Putamen (tissue), 1 donor: ENCODE data around the gene BRINP2.

Experiments used
- DNase-seq: peaks from one replicate; pipeline ENCODE4 v3.0.0-alpha.2; 2016; ENCODE audit warnings: low spot score

Gene BRINP2

DNA sequence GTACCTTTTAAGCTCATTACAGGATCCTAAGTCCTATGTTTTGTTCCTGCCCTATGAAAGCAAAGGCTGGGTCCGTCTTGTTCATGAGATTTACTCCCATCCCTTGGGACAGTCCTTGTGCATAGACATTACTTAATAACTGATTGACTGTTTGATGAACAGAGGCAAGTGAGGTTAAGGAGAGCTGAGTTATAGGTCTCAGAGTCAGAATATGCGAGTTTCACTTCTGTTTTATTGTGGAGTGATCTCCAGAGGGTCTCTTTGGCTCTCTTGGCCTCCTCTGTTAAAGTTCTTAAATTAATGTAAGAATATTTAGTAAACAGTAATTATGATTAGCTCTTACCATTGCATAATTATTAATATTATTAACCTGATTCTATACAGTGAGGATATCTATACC lies 52.6 kb downstream of the BRINP2 start:
- no peak for DNase-seq

DNA sequence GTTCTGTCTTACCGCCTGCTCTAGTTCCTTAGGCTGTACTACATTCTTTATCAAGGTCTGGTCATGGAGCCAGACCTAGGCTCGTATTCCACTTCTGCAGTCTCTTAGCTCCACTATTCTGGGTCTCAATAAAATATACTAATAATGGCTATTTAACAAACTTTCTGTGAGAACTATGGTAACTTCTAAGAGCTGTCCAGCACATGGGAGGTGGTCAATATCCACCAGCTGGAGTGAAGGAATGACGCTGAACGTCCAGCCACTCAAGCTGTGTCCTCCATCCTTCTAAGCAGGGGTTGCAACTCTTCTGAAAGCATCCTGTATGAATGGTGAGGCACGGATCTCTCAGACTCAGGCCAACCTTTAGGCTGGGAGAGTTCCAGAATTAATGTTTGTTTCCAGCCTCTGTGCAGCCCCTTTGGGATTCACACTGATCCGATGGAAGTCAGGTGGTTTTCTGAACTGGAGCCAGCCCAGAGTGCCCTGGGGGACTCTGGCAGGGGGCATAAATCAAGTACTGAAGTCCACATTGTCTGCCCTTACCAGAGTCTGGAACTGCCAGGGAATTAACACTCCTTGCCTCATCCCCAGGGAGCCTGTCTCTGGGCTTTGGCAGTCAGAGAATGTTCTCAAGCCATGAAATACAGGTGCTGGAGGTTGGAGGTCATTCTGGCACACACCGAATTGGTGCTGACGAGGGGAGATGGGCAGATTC lies 57.4 kb downstream of the BRINP2 start:
- DNase-seq, result no peak

DNA sequence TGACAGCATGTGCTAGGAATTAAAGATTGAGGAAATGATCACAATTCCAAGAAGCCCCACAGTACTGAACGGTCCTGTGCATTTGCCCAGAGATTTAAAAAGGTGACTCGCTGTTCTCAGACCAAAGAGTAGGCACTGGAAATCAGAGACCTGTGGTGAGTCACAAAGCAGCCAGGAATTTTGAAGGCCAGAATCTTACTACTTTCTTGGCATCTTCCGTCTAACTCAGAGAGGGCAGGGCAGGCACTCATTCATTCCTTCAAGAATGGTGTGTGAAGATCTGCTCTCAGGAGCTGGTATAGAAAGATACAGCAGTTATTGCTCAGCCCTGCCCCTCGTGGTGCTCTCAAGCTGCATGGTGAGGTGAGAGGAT lies 57.9 kb downstream of the BRINP2 start:
- DNase-seq, result no peak

DNA sequence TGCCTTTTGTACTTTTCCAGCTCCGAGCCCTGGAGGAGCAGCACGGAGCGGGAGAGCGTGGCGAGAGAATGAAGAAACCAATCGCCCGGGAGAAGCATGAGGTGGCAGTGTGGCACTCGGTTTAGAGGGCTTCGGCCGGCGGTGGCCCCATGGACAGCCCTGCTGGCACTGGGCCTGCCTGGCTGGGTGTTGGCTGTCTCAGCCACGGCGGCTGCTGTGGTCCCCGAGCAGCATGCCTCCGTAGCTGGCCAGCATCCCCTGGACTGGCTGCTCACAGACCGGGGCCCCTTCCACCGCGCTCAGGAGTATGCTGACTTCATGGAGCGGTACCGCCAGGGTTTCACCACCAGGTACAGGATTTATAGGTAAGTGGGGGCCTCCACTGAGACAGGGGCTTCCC lies 59.0 kb downstream of the BRINP2 start:
- peak; percentile 67 for DNase-seq

GRCh38 chr1:177230228-177231016 lies 59.7 kb downstream of the BRINP2 start:
- no peak for DNase-seq

DNA sequence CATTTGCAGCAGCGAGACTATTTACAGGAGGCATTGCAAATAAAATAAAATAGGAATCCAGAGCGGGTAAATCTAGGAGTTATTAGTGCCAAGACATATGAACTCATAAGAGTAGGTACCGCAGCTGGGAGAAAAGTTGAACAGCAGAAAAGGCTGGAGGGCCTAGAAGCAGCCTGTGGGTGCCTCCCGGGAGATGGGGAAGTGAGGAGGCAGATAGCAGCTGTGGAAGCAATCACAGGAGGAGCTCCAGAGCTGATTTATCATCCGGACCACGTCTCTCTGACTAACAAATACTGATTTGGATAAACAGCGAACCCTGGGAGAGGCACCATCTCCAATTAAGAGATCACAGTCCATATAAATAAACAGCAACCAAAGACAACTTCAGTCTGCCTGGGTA lies 64.6 kb downstream of the BRINP2 start:
- no peak for DNase-seq

GRCh38 chr1:177236962-177237361 lies 66.2 kb downstream of the BRINP2 start:
- no peak for DNase-seq

- no peak for DNase-seq
Measured at GRCh38 chr1:177238967-177239366, 68.2 kb downstream of the BRINP2 start.

GRCh38 chr1:177239792-177240191 lies 69.0 kb downstream of the BRINP2 start:
- DNase-seq, result no peak

GRCh38 chr1:177243773-177244172 lies 73.0 kb downstream of the BRINP2 start:
- DNase-seq, result no peak

DNA sequence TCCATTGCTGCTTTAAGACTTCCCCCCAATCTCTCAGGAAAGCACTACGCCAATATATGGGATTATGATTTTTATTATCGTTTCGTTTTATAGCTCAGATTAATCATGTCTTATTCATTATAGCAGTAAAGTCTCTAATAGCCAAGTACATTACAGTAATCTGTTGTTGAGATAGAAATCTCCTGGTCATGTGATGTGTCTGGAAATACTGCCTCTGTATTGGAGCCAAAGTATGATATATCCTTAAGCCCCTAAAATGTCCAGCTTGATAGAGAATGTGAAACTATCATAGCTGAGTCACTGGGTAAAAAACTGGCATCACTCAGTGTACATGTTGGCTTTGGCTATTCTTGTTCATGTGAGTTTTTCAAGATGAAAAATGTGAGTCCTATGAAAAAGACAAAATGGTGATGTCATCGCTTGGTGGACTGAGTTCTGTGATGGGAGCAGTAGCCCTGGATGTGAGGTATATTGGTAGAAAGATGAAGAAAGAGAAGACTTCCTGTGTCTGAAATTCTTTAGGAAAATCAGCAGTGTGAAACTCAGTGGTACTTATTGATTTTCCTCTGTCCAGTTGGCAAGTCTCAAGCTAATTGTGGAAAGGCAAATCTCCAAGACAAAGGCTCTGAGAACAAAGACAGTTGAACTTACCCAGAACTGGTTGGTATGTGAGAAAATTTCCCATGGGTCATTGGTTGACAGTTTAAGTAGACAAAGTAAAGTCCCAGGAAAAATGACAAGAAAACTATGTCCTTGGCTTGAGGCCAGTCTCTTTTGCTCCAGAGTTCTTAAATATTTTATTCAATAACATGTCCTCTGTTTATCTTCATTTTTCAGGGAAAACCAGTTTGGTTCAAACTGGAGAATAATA lies 76.2 kb downstream of the BRINP2 start:
- DNase-seq, result no peak

GRCh38 chr1:177247623-177248176 lies 76.9 kb downstream of the BRINP2 start:
- no peak for DNase-seq

DNA sequence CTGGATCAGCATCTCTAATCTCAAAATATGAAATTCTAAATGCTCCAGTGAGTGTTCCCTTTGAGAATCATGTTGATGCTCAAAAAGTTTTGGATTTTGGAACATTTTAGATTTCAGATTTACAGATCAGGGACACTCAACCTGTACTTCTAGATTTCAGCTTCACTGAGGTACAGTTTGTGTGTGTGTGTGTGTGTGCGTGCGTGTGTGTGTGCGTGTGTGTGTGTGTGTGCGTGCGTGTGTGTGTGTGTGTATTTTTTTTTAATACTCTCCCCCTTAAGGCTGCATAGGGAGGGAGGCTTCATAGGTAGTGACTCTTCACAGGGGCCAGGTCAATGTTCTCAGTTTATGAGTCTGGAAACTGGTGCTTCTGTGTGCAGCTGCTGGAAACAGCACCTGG lies 77.5 kb downstream of the BRINP2 start:
- no peak for DNase-seq

DNA sequence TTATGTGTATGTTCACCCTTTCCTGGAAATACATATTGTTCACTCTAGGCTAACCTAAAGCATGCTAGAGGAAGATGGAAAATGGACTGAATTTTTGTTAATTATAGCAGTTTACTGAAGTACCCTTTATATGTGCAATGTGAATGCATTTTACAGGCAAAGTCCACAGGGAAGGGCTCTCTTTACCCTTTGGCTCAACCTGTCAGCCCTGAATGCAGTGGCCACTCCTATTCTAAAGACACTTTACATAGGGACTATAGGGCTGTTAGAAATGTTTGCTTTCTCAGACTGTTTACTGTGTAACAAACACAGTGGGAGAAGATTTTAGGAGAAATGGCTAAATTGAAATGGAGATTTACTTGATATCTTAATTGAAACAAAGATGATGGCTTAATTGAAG lies 78.5 kb downstream of the BRINP2 start:
- DNase-seq, result no peak

- no peak for DNase-seq
Measured at GRCh38 chr1:177252877-177253276, 82.1 kb downstream of the BRINP2 start.

DNA sequence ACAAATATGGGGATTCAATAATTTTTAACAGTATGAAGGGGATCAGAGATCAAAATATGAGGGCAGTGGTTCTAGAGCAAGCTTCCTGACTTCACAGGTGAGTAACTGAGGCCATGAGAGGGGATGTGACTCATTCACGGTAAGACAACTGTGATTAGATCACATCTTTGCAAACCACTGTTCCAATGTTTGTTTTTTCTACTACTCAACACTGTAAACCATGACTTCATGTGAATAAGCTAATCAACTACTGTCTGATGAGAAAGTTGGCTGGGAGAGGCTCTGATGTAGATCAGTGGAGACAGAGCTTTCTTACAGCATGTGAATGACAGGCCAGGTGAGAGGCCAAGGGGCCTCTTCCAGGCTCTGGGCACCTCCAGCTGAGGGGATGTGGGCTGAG lies 84.7 kb downstream of the BRINP2 start:
- no peak for DNase-seq

DNA sequence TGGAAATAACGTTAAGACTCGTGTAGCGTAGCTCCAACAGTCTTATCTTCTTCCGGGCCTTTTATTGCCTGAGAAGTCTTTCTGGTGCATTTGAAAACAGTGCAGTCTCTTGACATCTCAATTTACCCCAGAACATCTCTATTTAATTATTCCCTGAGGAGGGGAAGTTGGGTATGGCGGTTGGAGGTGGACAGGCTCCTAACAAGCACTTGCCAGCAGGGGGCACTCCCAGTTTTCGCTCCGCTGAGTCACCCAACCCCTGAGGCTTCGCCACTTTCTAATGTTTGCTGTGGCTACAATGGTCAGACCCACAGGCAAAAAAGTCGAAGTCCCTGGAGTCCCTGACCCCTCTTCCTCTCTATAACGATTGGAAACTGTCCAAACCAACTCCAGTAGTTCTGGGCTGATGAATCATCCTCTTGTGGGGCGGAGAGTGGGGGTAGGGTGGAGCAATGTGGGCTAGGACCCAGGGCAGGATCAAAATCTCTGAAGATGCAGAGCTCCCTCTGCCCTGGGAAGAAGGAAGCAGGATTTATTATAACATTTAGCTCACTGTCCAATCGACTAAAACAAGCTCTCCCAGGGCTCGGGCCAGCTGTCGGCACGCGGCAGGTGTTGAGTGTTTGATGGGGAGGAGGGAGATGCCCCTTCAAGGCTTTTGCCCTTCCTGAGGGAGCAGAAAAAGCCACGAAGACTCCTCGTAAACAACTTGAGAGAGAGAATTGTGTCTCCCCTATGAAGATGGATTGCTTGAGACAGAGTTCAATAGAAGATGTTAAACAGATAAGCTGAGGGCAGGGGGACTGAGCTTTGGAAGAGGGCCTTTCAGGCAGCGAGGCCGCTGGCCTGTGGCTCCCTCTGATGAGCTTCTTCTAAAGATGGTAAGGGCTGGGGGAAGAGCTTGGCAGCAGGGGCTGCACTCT lies 85.7 kb downstream of the BRINP2 start:
- peak; percentile 74 for DNase-seq

DNA sequence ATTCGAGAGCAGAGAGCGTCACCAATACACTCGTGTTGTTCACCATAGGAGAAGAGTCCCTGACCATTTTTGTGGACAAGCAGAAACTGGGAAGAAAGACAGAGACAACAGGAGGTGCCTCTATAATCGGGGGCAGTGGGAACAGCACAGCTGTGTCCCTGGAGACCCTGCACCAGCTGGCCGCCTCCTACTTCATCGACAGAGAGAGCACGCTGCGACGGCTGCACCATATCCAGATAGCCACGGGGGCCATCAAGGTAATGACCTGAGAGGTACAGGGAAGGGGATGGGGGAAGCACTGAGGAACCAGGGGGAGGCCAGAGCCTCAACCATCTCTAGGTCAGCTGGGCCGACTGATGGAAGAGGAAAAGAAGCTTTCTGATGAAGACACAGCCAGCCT lies 86.4 kb downstream of the BRINP2 start:
- DNase-seq, result no peak

DNA sequence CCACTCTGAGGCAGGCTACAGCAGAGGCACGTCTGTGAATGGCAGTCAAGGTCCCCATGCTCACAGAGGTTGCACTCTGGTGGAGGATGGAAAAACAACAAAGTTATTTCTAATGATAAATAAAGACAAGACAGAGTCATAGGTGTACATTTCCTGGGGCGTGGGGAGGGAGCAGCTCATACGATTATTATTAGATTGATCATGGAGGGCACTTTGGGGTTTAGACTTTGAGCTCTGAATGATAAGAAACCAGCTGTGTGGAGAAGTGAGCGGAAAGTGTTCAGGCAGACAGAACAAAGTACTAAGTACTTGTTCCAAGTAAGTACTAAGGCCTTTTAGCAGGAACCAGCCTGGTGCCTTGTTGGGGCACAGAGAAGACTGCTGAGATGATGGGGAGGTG lies 86.8 kb downstream of the BRINP2 start:
- DNase-seq, result no peak

- no peak for DNase-seq
Measured at GRCh38 chr1:177270863-177271262, 100.1 kb downstream of the BRINP2 start.

DNA sequence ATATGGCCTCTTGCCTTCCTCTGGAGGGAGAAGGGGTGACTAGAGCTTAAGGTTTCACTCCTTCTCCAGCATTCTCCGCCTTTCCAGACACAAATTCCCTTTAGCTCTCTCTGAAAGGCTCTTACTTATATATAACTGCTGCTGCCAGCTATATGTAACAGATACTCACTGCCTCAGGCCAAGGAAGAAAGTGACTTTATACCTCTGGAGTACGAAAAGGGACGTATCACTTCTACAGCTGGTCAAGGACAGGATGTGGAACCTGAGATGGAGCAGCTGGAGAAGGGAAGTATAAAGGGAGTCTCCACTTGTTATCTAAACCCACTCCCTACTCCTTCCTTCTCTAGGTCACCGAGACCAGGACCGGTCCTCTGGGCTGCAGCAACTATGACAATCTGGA lies 102.4 kb downstream of the BRINP2 start:
- no peak for DNase-seq
